HepG2 (cell line): ENCODE results near the gene KIF2C. TPM values are rescaled to one million over a fixed set of nuclear protein-coding genes. Genes with fewer than 3 reads are reported as not detected.

Source experiments
- ARNT2 ChIP-seq: sonication (generic); formaldehyde crosslinking; IDR thresholded peaks from 2 replicates; pipeline ENCODE4 v1.8.0; 2022; ENCODE audit warnings: mild to moderate bottlenecking, low read depth, missing genetic modification reagents, moderate library complexity
- CBFB ChIP-seq: sonication (generic); formaldehyde crosslinking; IDR thresholded peaks from 2 replicates; pipeline ENCODE4 v1.4.0; 2020; ENCODE audit warnings: missing genetic modification reagents
- HINFP ChIP-seq: sonication (generic); formaldehyde crosslinking; IDR thresholded peaks from 2 replicates; pipeline ENCODE4 v1.4.0; 2020; ENCODE audit warnings: low read depth, mild to moderate bottlenecking, missing genetic modification reagents
- HOXA3 ChIP-seq: sonication (generic); formaldehyde crosslinking; IDR thresholded peaks from 2 replicates; pipeline ENCODE4 v1.5.0; 2020; ENCODE audit warnings: missing genetic modification reagents
- MTA3 ChIP-seq: sonication (generic); formaldehyde crosslinking; IDR thresholded peaks from 2 replicates; pipeline ENCODE4 v1.4.0; 2020; ENCODE audit warnings: missing genetic modification reagents
- NAIF1 ChIP-seq: sonication (generic); formaldehyde crosslinking; IDR thresholded peaks from 2 replicates; pipeline ENCODE4 v1.5.0; 2020; ENCODE audit warnings: mild to moderate bottlenecking, missing genetic modification reagents, borderline replicate concordance
- NR1H2 ChIP-seq: sonication (generic); formaldehyde crosslinking; IDR thresholded peaks from 2 replicates; pipeline ENCODE4 v1.8.1; 2022; ENCODE audit warnings: low read depth, missing genetic modification reagents, borderline replicate concordance
- NR2F6 ChIP-seq, 2 experiments: IDR thresholded peaks; 2 replicates each; pipeline ENCODE4 v1.6.1; 2016; ENCODE audit warnings: antibody characterized with exemption in 1 of 2, mild to moderate bottlenecking in 1 of 2
- PAF1 ChIP-seq: IDR thresholded peaks from 2 replicates; pipeline ENCODE4 v1.6.1; 2016; ENCODE audit warnings: missing genetic modification reagents, missing compliant biosample characterization
- PHF20 ChIP-seq: sonication (generic); formaldehyde crosslinking; IDR thresholded peaks from 2 replicates; pipeline ENCODE4 v1.5.0; 2020; ENCODE audit warnings: mild to moderate bottlenecking, missing genetic modification reagents
- ZNF101 ChIP-seq: sonication (generic); formaldehyde crosslinking; IDR thresholded peaks from 2 replicates; pipeline ENCODE4 v1.4.0; 2020; ENCODE audit warnings: mild to moderate bottlenecking, low read depth, missing genetic modification reagents, borderline replicate concordance
- ZNF281 ChIP-seq: sonication (generic); formaldehyde crosslinking; IDR thresholded peaks from 2 replicates; pipeline ENCODE4 v1.4.0; 2020; ENCODE audit warnings: missing genetic modification reagents, borderline replicate concordance
- ZNF564 ChIP-seq: sonication (generic); formaldehyde crosslinking; IDR thresholded peaks from 2 replicates; pipeline ENCODE4 v1.8.1; 2023; ENCODE audit warnings: mild to moderate bottlenecking, missing genetic modification reagents
- ZUFSP ChIP-seq: sonication (generic); formaldehyde crosslinking; IDR thresholded peaks from 2 replicates; pipeline ENCODE4 v1.9.0; 2021; ENCODE audit warnings: missing genetic modification reagents, mild to moderate bottlenecking, borderline replicate concordance
- polyA plus RNA-seq, 8 experiments: library from polyadenylated mRNA; depleted of rRNA in 3 of 8; stranded (reverse) in 7 of 8; unstranded in 1 of 8; fragments of >200 nt; fragmentation: Illumina TruSeq in 4 of 8; extraction: Trizol in 4 of 8; gene quantifications; 2 replicates each; pipeline versions ENCODE4 v1.2.1 to v1.2.3, GENCODE V29; 2011 to 2016; ENCODE audit warnings: low read depth in 4 of 8, missing spikeins in 1 of 8, mixed read lengths in 1 of 8; ENCODE audit not compliant: insufficient read depth in 1 of 8
- total RNA-seq, 5 experiments: library from RNA; depleted of rRNA; stranded (reverse); fragments of >200 nt; fragmentation: Illumina TruSeq; extraction: Trizol; gene quantifications; 2 replicates each; pipeline ENCODE4 v1.2.3, GENCODE V29; 2016; ENCODE audit warnings: low read depth in 1 of 5
- TF ChIP-seq, protein P1 (sequence below), 2 experiments: sonication (generic) in 1 of 2; formaldehyde crosslinking in 1 of 2; IDR thresholded peaks; 2 replicates each; pipeline versions ENCODE4 v1.4.0 to v1.6.1; 2016 to 2020; ENCODE audit warnings: borderline replicate concordance in 1 of 2, low read depth in 1 of 2, mild to moderate bottlenecking in 1 of 2, missing genetic modification reagents in 1 of 2

Gene KIF2C
- total and polyA plus RNA-seq, 2 of the 13 experiments (the other 11 are each of a cell fraction or from before 2014, with no cell fraction given): 29.7 to 53.7 TPM

- TF ChIP-seq, protein P1, sequence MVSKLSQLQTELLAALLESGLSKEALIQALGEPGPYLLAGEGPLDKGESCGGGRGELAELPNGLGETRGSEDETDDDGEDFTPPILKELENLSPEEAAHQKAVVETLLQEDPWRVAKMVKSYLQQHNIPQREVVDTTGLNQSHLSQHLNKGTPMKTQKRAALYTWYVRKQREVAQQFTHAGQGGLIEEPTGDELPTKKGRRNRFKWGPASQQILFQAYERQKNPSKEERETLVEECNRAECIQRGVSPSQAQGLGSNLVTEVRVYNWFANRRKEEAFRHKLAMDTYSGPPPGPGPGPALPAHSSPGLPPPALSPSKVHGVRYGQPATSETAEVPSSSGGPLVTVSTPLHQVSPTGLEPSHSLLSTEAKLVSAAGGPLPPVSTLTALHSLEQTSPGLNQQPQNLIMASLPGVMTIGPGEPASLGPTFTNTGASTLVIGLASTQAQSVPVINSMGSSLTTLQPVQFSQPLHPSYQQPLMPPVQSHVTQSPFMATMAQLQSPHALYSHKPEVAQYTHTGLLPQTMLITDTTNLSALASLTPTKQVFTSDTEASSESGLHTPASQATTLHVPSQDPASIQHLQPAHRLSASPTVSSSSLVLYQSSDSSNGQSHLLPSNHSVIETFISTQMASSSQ (IDR thresholded peaks at IDR 0.05; ENCODE audit: low read depth): no peak
- TF ChIP-seq, protein P1 (CRISPR knock-in tag; IDR thresholded peaks at IDR 0.05; ENCODE audit: borderline replicate concordance): peak; percentile 70; the same call in 1 of the 2 replicates
- TF ChIP-seq HINFP (peak; percentile 93), NR2F6 (IDR thresholded peaks at IDR 0.05) (no peak), NR2F6 (CRISPR knock-in tag; IDR thresholded peaks at IDR 0.05) (peak; percentile 51; the same call in 1 of the 2 replicates), ZUFSP (CRISPR knock-in tag) (no peak), ZNF281 (CRISPR knock-in tag) (no peak; the same call in 1 of the 2 replicates), ZNF564 (CRISPR knock-in tag) (no peak; the same call in 1 of the 2 replicates), NAIF1 (CRISPR knock-in tag) (peak; percentile 59; the same call in 1 of the 2 replicates), NR1H2 (CRISPR knock-in tag) (no peak), ARNT2 (CRISPR knock-in tag) (no peak), PHF20 (CRISPR knock-in tag) (peak; percentile 63), PAF1 (CRISPR knock-in tag) (no peak), ZNF101 (CRISPR knock-in tag) (no peak), HOXA3 (CRISPR knock-in tag) (peak; percentile 75), MTA3 (no peak), CBFB (CRISPR knock-in tag) (peak; percentile 65; the same call in 1 of the 2 replicates)
Observed at GRCh38 chr1:44799770-44800584, 60.3 kb downstream of the KIF2C start, which contains the start of gene PLK3 (continued).
